Adipocyte (in vitro differentiated cells): ENCODE measurements around the gene GBGT1.
"Not testable (repeated sequence)": the region's sequence is repeated elsewhere in the genome, so short reads cannot be mapped to it uniquely, and the experiment has no call there.

Experiments
- DNase-seq: peaks from one replicate; pipeline ENCODE4 v3.0.0-alpha.2; 2015; ENCODE audit warnings: low read depth
- H3K27me3 ChIP-seq: replicated peaks from 2 replicates; pipeline ENCODE4 v1.7.0; 2013; ENCODE audit warnings: mild to moderate bottlenecking, low read length, moderate library complexity; ENCODE audit not compliant: control insufficient read depth, insufficient read depth
- H3K36me3 ChIP-seq: 2 replicates; pipeline ENCODE4 v1.7.0; 2013; ENCODE audit warnings: low read length, mild to moderate bottlenecking, moderate library complexity; ENCODE audit not compliant: control insufficient read depth, insufficient read depth, severe bottlenecking
- H3K4me1 ChIP-seq: 2 replicates; pipeline ENCODE4 v1.7.0; 2013; ENCODE audit warnings: mild to moderate bottlenecking, low read length, moderate library complexity; ENCODE audit not compliant: control insufficient read depth, insufficient read depth
- H3K4me3 ChIP-seq: 2 replicates; pipeline ENCODE4 v1.7.0; 2013; ENCODE audit warnings: mild to moderate bottlenecking, low read length, moderate library complexity
- H3K9ac ChIP-seq: 2 replicates; pipeline ENCODE4 v1.7.0; 2013; ENCODE audit warnings: mild to moderate bottlenecking, low read length, moderate library complexity
- H3K9me3 ChIP-seq: 2 replicates; pipeline ENCODE4 v1.7.0; 2013; ENCODE audit warnings: mild to moderate bottlenecking, low read length, moderate library complexity; ENCODE audit not compliant: control insufficient read depth

The GBGT1 gene

GRCh38 chr9:133163504-133164172 is at the start of gene GBGT1:
GBGT1 (minus strand) TSS chr9:133163914; CDS start chr9:133162412, 1,502 bp downstream.
- no peaks in the 10 kb centered on the region for H3K9me3 ChIP-seq
- no peaks in the 10 kb centered on the region for H3K36me3 ChIP-seq
- H3K9ac ChIP-seq = peak within 1 kb of the TSS; percentile 70
- DNase-seq = peak; percentile 63
- peaks cover 6% of the 10 kb centered on the region for H3K4me1 ChIP-seq
- H3K4me3 ChIP-seq = peak within 1 kb of the TSS; percentile 77
- H3K27me3 ChIP-seq = peaks cover 11% of the 10 kb centered on the region

GRCh38 chr9:133210609-133211008 is 46.9 kb upstream of the GBGT1 start:
- H3K4me1 ChIP-seq = no peaks in the 10 kb centered on the region

GRCh38 chr9:133210202-133210532 is 46.5 kb upstream of the GBGT1 start:
- no peak overlapping the region for H3K9ac ChIP-seq
- H3K4me1 ChIP-seq = no peaks in the 10 kb centered on the region
- H3K36me3 ChIP-seq = no peaks in the 10 kb centered on the region
- no peak overlapping the region for H3K4me3 ChIP-seq
- peaks cover 34% of the 10 kb centered on the region for H3K9me3 ChIP-seq
- DNase-seq = no peak
- H3K27me3 ChIP-seq = peaks cover 27% of the 10 kb centered on the region

More at GRCh38 chr9:133210609-133211008, 46.9 kb upstream of the GBGT1 start:
- H3K4me3 ChIP-seq = no peak overlapping the region
- peaks cover 39% of the 10 kb centered on the region for H3K9me3 ChIP-seq
- no peak for DNase-seq
- no peak overlapping the region for H3K9ac ChIP-seq
- peaks cover 27% of the 10 kb centered on the region for H3K27me3 ChIP-seq
- no peaks in the 10 kb centered on the region for H3K36me3 ChIP-seq

DNA sequence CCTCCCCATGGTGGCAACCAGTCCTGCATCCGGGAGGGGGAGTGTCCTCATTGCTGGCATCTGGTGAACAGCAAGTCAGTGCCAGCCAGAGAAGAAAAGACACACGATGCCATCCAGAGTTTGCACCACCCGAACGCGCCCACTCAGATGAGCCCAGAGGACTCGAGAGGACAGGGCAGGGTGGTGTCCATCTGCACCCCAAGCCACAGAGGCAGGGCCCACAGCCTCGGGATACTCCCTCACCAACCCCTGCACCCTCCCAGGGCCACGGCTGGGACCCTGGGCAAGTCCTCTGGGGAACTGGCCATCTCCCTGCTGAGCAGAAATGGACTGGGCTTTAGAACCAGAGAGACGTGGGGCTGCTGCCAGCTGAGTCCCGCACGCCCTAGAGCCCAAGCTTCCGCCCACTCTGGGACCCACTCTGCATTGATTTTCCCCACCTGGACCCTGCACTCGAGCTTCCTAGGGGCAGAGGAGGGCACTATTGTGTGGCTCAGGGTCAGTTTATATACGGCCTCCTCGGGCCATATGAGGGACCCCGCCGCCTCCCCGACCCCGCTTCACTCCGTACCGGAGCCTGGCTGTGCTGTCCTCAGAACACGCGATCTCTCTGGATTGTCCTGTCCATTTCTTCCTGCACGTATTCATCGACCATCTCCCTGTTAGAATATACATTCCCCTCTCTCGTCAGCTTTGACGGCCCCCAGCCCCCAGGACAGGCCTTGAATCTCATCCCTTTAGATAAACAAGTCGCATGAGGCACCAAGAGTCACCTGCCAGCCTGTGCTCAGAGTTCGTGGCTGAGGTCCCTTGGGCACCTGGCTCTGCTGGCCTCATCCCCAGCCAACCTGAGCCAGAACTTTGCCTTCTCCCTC is 45.9 kb upstream of the GBGT1 start:
- not testable (repeated sequence) for H3K4me3 ChIP-seq, H3K36me3 ChIP-seq, H3K9ac ChIP-seq, DNase-seq, H3K4me1 ChIP-seq
- Histone ChIP-seq H3K9me3 (peaks cover 28% of the 10 kb centered on the region), H3K27me3 (peaks cover 27% of the 10 kb centered on the region)

- Histone ChIP-seq H3K9me3 (peaks cover 23% of the 10 kb centered on the region), H3K27me3 (peaks cover 25% of the 10 kb centered on the region)
- H3K4me3 ChIP-seq, H3K4me1 ChIP-seq, H3K9ac ChIP-seq, H3K36me3 ChIP-seq, DNase-seq: not testable (repeated sequence)
These were observed 45.2 kb upstream of the GBGT1 start, which contains the start of gene OBP2B for GRCh38 chr9:133208880-133209300. OBP2B (minus strand) TSS chr9:133209250; CDS start chr9:133209199, 51 bp downstream.

- not testable (repeated sequence) for H3K9ac ChIP-seq
These were observed 44.6 kb upstream of the GBGT1 start for GRCh38 chr9:133208171-133208879.

DNA sequence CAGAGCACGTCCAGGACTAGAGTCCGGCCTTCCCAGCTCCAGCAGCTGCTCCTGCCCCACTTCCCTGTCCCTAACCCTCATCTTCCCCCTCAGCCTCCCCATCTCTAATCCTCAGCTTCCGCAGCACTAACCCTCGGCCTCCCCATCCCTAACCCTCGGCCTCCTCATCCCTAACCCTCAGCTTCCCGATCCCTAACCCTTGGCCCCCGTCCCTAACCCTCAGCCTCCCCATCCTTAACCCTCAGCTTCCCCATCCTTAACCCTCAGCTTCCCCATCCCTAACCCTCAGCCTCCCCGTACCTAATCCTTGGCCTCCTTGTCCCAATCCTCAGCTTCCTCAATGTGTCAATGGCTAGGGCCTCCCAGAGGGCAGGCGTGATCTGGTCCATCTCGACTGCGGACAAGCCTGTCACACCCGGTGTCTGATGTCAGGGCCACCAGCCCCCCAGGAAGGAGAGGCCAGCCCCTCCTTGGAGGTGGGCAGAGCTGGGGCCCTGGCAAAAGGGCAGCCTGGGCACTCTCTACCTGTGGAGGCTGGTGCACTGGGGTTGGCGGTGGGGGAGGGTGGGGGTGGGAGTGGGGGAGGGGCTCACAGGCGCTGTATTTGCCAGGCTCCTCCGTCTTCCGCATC is 43.9 kb upstream of the GBGT1 start:
- no peaks in the 10 kb centered on the region for H3K4me1 ChIP-seq
- peaks cover 35% of the 10 kb centered on the region for H3K27me3 ChIP-seq
- no peak overlapping the region for H3K9ac ChIP-seq
- H3K36me3 ChIP-seq = no peaks in the 10 kb centered on the region
- no peak overlapping the region for H3K4me3 ChIP-seq
- peaks cover 22% of the 10 kb centered on the region for H3K9me3 ChIP-seq
- no peak for DNase-seq

More at GRCh38 chr9:133208171-133208879, 44.6 kb upstream of the GBGT1 start:
- Histone ChIP-seq H3K9me3 (peaks cover 22% of the 10 kb centered on the region), H3K27me3 (peaks cover 31% of the 10 kb centered on the region)
- DNase-seq, H3K4me1 ChIP-seq, H3K4me3 ChIP-seq, H3K36me3 ChIP-seq: not testable (repeated sequence)

- peaks cover 18% of the 10 kb centered on the region for H3K9me3 ChIP-seq
- no peaks in the 10 kb centered on the region for H3K36me3 ChIP-seq
- no peak overlapping the region for H3K4me3 ChIP-seq
- DNase-seq = no peak
- H3K4me1 ChIP-seq = no peaks in the 10 kb centered on the region
- peaks cover 38% of the 10 kb centered on the region for H3K27me3 ChIP-seq
- no peak overlapping the region for H3K9ac ChIP-seq
These were observed 43.4 kb upstream of the GBGT1 start for GRCh38 chr9:133207021-133207531.

DNA sequence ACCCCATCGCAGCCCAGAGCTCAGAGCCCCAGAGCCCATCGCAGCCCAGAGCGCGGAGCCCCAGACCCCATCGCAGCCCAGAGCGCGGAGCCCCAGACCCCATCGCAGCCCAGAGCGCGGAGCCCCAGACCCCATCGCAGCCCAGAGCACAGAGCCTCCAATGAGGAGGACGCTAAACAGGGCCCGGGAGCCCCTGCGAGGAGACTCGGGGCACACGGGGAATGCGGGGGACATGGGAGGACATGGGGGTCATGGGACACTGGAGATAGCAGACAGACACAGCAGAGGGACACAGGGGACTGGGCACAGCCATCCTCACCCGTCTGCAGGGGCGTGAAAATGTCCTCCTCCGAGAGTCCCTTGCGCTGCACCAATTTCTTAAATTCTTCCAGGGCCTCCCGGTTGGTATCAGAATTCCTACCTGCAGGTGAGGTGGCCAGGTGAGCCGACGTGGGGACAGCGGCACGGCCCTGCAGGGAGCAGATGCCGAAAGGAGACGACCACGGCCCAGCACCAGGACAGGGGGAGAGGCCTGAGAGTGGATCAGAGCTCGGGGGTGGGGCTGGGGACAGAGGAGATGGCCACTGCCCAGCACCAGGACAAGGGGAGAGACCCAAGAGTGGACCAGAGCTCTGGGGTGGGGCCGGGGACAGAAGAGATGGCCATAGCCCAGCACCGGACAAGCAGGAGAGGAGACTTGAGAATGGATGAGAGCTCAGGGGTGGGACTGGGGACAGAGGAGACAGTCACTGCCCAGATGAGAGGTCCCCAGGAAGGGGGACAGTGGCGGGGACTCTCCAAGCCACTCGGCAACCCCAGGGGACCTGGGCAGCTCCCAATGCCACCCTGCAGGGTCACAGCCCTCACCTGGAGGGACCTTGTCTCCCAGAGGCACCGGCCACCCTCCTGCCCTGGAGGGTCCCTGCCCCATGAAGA is 42.5 kb upstream of the GBGT1 start:
- Histone ChIP-seq H3K9ac (no peak overlapping the region), H3K4me1 (no peaks in the 10 kb centered on the region), H3K36me3 (no peaks in the 10 kb centered on the region), H3K27me3 (peaks cover 42% of the 10 kb centered on the region), H3K9me3 (peaks cover 10% of the 10 kb centered on the region), H3K4me3 (no peak overlapping the region)
- no peak for DNase-seq

DNA sequence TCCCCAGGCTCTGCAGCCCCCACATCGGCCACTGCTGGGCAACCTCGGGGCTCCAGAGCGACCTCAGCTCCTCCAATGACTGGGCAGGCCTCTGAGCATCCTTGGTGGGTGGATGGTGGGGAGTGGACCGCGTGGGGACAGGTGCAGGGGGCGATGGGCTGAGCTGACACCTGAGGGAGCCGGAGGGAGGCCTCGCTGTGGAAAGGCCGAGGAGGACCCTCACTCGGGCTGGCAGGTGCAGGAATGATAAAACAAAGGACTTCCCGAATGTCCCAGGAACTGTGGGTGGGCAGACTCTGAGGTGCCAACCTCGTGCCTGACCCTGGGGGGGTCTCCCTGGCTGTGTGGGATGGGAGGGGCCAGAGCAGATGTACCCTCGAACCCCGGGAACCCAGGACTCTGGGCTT is 41.8 kb upstream of the GBGT1 start:
- peaks cover 42% of the 10 kb centered on the region for H3K27me3 ChIP-seq
- not testable (repeated sequence) for H3K4me1 ChIP-seq, H3K9me3 ChIP-seq, H3K9ac ChIP-seq, H3K36me3 ChIP-seq, H3K4me3 ChIP-seq, DNase-seq
